Measurements from ENCODE around the gene FOXF2.

- no peak for TF ChIP-seq NR2C1 (IDR thresholded peaks at IDR 0.05)
- TF ChIP-seq DPF2 (IDR thresholded peaks at IDR 0.05): no peak
- no peak for TF ChIP-seq MLLT1 (IDR thresholded peaks at IDR 0.05)
- TF ChIP-seq EZH2 (IDR thresholded peaks at IDR 0.05; ENCODE audit: borderline replicate concordance, control insufficient read depth, low read depth, low read length): no peak
- TF ChIP-seq CTCF (IDR thresholded peaks at IDR 0.05 in 2 of 3, conservative IDR thresholded peaks at IDR 0.05 in 1 of 3; ENCODE audit: control insufficient read depth in 2 of 3, extremely low read depth in 1 of 3, insufficient read depth in 1 of 3, low read depth in 3 of 3, low read length in 3 of 3): no peak
- no peak for TF ChIP-seq IKZF2 (IDR thresholded peaks at IDR 0.05)
- TF ChIP-seq PBX3 (IDR thresholded peaks at IDR 0.05; ENCODE audit: insufficient replicate concordance, low read depth, low read length): no peak
- TF ChIP-seq ZBTB4 (CRISPR knock-in tag; IDR thresholded peaks at IDR 0.05): no peak
- TF ChIP-seq BCL11A (IDR thresholded peaks at IDR 0.05; ENCODE audit: low read depth, low read length): no peak
- TF ChIP-seq HDAC2 (IDR thresholded peaks at IDR 0.05): no peak
- TF ChIP-seq CBX3 (IDR thresholded peaks at IDR 0.05; ENCODE audit: borderline replicate concordance, low read depth): no peak
- TF ChIP-seq ZBTB11 (CRISPR knock-in tag; IDR thresholded peaks at IDR 0.05): no peak
- TF ChIP-seq RUNX3 (IDR thresholded peaks at IDR 0.05; ENCODE audit: low read length): no peak
Observed at GRCh38 chr6:1383729-1384548, 5.4 kb upstream of the FOXF2 start.
